WTC11 (cell line): ENCODE data around the gene TATDN2. TPM values are rescaled to one million over a fixed set of nuclear protein-coding genes. Genes with fewer than 3 reads are reported as not detected.

Experiments used
- ATAC-seq: fragments of 200-7000 bp; cut with Tn5 transposase; 2 replicates; pipeline ENCODE4 v1.10.0; 2021; ENCODE audit warnings: mild to moderate bottlenecking, moderate library complexity
- CTCF ChIA-PET: fragments of 300-600 bp; sonication (Branson Sonifier 250); formaldehyde crosslinking; loops from one replicate; lab custom pipeline; 2021; ENCODE audit warnings: antibody characterized with exemption; lab: Charles Lee
- POLR2A ChIA-PET: fragments of 350-600 bp; sonication (Branson Sonifier 250); formaldehyde crosslinking; loops from one replicate; lab custom pipeline; 2021; ENCODE audit warnings: antibody characterized with exemption; lab: Charles Lee
- DNase-seq: peaks from one replicate; pipeline ENCODE4 v3.0.0; 2021; ENCODE audit warnings: low spot score
- H3K27ac Mint-ChIP-seq: 2 replicates; pipeline ENCODE4 v1.8.0; 2021; ENCODE audit warnings: mixed read lengths
- H3K27me3 Mint-ChIP-seq: 2 replicates; pipeline ENCODE4 v1.8.0; 2021; ENCODE audit warnings: low read depth, mild to moderate bottlenecking, moderate library complexity, mixed read lengths
- H3K36me3 Mint-ChIP-seq: 2 replicates; pipeline ENCODE4 v1.8.0; 2021; ENCODE audit warnings: mixed read lengths
- H3K4me1 Mint-ChIP-seq: 2 replicates; pipeline ENCODE4 v1.8.0; 2022; ENCODE audit warnings: mixed read lengths
- H3K4me3 Mint-ChIP-seq: 2 replicates; pipeline ENCODE4 v1.8.0; 2021; ENCODE audit warnings: mild to moderate bottlenecking, moderate library complexity, mixed read lengths
- H3K9me3 Mint-ChIP-seq: 2 replicates; pipeline ENCODE4 v1.8.0; 2021; ENCODE audit warnings: mixed read lengths
- CREM ChIP-seq: sonication (generic); formaldehyde crosslinking; IDR thresholded peaks from 2 replicates; pipeline ENCODE4 v1.8.1; 2022; ENCODE audit warnings: mild to moderate bottlenecking, missing genetic modification reagents, moderate library complexity
- ESRRA ChIP-seq: sonication (generic); formaldehyde crosslinking; IDR thresholded peaks from 2 replicates; pipeline ENCODE4 v1.8.1; 2022; ENCODE audit warnings: mild to moderate bottlenecking, missing genetic modification reagents, borderline replicate concordance
- FOXK1 ChIP-seq: sonication (generic); formaldehyde crosslinking; IDR thresholded peaks from 2 replicates; pipeline ENCODE4 v1.8.0; 2022; ENCODE audit warnings: mild to moderate bottlenecking, moderate library complexity, missing genetic modification reagents
- FOXP1 ChIP-seq: sonication (generic); formaldehyde crosslinking; IDR thresholded peaks from 2 replicates; pipeline ENCODE4 v1.8.0; 2022; ENCODE audit warnings: missing genetic modification reagents, mild to moderate bottlenecking, moderate library complexity, borderline replicate concordance
- NR1H2 ChIP-seq: sonication (generic); formaldehyde crosslinking; IDR thresholded peaks from 2 replicates; pipeline ENCODE4 v1.9.0; 2021; ENCODE audit warnings: mild to moderate bottlenecking, moderate library complexity, missing genetic modification reagents
- OVOL2 ChIP-seq: fragments of 250-450 bp; sonication (Bioruptor Pico); IDR thresholded peaks from 2 replicates; pipeline ENCODE4 v1.9.0; 2021; ENCODE audit warnings: mild to moderate bottlenecking, borderline replicate concordance
- TP53 ChIP-seq: sonication (generic); formaldehyde crosslinking; IDR thresholded peaks from 2 replicates; pipeline ENCODE4 v1.8.1; 2023; ENCODE audit warnings: mild to moderate bottlenecking, missing genetic modification reagents
- total RNA-seq: library from RNA; stranded (reverse); gene quantifications from 3 replicates; pipeline ENCODE4 v1.2.3, GENCODE V29; 2021
- TF ChIP-seq, protein P1 (sequence below): sonication (generic); formaldehyde crosslinking; IDR thresholded peaks from 2 replicates; pipeline ENCODE4 v1.8.1; 2023; ENCODE audit warnings: mild to moderate bottlenecking, missing genetic modification reagents, borderline replicate concordance
- TF ChIP-seq, protein P2 (sequence below): sonication (generic); formaldehyde crosslinking; IDR thresholded peaks from 2 replicates; pipeline ENCODE4 v1.8.0; 2022; ENCODE audit warnings: mild to moderate bottlenecking, missing genetic modification reagents
- TF ChIP-seq, protein P3 (sequence below): sonication (generic); formaldehyde crosslinking; IDR thresholded peaks from 2 replicates; pipeline ENCODE4 v1.8.1; 2023; ENCODE audit warnings: mild to moderate bottlenecking, missing genetic modification reagents, moderate library complexity
- TF ChIP-seq, protein P4 (sequence below): sonication (generic); formaldehyde crosslinking; IDR thresholded peaks from 2 replicates; pipeline ENCODE4 v1.8.1; 2022; ENCODE audit warnings: low read depth, missing genetic modification reagents, borderline replicate concordance
- TF ChIP-seq, protein P5 (sequence below): fragments of 250-450 bp; sonication (Bioruptor Pico); IDR thresholded peaks from 2 replicates; pipeline ENCODE4 v2.1.2; 2022; ENCODE audit warnings: mild to moderate bottlenecking, moderate library complexity
- TF ChIP-seq, protein P6 (sequence below): sonication (generic); formaldehyde crosslinking; conservative IDR thresholded peaks from 2 replicates; pipeline ENCODE4 v1.8.1; 2022; ENCODE audit warnings: mild to moderate bottlenecking, missing genetic modification reagents

TATDN2 gene
- total RNA-seq, 1 experiment from 2014 or later: 31.7 TPM

DNA sequence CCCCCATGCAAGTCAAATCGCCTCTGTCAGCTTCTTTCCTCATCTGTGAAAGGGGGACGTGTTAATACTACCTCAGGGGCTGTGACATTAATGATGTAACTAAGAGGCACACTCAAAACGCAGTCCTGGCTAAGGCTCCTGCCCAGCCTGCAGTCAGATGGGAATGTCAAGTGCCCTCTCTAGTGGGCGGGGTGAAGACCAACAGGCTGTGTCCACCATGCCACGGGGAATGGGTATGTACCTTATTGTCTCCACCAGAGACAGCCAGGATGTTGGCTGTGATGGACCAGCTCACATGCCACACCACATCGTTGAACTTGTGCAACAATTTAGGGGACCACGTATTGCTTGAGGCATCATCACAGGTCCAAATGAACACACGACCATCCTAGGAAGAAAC is 55.5 kb downstream of the TATDN2 start:
- Mint-ChIP-seq H3K9me3 (no peaks in the 10 kb centered on the region), H3K36me3 (peaks cover 72% of the 10 kb centered on the region), H3K4me3 (no peak overlapping the region), H3K27ac (no peak overlapping the region), H3K27me3 (no peaks in the 10 kb centered on the region), H3K4me1 (no peaks in the 10 kb centered on the region)
- no peak for DNase-seq
- ATAC-seq: 0 out of 2 replicates have a peak, but pooled peaks have one; percentile 19
- CTCF ChIA-PET: interaction anchor here (0.9 to 1.3 kb wide), 2 partner anchors 24 to 41 kb away, joined by 3 read pairs; no protein-coding TSS in a partner anchor
- POLR2A ChIA-PET: interaction anchor here (0.5 to 0.6 kb wide), 2 partner anchors 132 to 414 kb away, joined by 3 to 5 read pairs; partner anchors contain the start of gene JAGN1
- no peak for TF ChIP-seq FOXP1
- TF ChIP-seq, protein P1, sequence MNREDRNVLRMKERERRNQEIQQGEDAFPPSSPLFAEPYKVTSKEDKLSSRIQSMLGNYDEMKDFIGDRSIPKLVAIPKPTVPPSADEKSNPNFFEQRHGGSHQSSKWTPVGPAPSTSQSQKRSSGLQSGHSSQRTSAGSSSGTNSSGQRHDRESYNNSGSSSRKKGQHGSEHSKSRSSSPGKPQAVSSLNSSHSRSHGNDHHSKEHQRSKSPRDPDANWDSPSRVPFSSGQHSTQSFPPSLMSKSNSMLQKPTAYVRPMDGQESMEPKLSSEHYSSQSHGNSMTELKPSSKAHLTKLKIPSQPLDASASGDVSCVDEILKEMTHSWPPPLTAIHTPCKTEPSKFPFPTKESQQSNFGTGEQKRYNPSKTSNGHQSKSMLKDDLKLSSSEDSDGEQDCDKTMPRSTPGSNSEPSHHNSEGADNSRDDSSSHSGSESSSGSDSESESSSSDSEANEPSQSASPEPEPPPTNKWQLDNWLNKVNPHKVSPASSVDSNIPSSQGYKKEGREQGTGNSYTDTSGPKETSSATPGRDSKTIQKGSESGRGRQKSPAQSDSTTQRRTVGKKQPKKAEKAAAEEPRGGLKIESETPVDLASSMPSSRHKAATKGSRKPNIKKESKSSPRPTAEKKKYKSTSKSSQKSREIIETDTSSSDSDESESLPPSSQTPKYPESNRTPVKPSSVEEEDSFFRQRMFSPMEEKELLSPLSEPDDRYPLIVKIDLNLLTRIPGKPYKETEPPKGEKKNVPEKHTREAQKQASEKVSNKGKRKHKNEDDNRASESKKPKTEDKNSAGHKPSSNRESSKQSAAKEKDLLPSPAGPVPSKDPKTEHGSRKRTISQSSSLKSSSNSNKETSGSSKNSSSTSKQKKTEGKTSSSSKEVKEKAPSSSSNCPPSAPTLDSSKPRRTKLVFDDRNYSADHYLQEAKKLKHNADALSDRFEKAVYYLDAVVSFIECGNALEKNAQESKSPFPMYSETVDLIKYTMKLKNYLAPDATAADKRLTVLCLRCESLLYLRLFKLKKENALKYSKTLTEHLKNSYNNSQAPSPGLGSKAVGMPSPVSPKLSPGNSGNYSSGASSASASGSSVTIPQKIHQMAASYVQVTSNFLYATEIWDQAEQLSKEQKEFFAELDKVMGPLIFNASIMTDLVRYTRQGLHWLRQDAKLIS (CRISPR knock-in tag): no peak
- no peak for TF ChIP-seq ESRRA (CRISPR knock-in tag)
- TF ChIP-seq, protein P2, sequence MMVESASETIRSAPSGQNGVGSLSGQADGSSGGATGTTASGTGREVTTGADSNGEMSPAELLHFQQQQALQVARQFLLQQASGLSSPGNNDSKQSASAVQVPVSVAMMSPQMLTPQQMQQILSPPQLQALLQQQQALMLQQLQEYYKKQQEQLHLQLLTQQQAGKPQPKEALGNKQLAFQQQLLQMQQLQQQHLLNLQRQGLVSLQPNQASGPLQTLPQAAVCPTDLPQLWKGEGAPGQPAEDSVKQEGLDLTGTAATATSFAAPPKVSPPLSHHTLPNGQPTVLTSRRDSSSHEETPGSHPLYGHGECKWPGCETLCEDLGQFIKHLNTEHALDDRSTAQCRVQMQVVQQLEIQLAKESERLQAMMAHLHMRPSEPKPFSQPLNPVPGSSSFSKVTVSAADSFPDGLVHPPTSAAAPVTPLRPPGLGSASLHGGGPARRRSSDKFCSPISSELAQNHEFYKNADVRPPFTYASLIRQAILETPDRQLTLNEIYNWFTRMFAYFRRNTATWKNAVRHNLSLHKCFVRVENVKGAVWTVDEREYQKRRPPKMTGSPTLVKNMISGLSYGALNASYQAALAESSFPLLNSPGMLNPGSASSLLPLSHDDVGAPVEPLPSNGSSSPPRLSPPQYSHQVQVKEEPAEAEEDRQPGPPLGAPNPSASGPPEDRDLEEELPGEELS: no peak
- no peak for TF ChIP-seq FOXK1 (CRISPR knock-in tag)
- TF ChIP-seq, protein P3, sequence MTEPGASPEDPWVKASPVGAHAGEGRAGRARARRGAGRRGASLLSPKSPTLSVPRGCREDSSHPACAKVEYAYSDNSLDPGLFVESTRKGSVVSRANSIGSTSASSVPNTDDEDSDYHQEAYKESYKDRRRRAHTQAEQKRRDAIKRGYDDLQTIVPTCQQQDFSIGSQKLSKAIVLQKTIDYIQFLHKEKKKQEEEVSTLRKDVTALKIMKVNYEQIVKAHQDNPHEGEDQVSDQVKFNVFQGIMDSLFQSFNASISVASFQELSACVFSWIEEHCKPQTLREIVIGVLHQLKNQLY (CRISPR knock-in tag): no peak
- TF ChIP-seq NR1H2: no peak
- TF ChIP-seq, protein P4, sequence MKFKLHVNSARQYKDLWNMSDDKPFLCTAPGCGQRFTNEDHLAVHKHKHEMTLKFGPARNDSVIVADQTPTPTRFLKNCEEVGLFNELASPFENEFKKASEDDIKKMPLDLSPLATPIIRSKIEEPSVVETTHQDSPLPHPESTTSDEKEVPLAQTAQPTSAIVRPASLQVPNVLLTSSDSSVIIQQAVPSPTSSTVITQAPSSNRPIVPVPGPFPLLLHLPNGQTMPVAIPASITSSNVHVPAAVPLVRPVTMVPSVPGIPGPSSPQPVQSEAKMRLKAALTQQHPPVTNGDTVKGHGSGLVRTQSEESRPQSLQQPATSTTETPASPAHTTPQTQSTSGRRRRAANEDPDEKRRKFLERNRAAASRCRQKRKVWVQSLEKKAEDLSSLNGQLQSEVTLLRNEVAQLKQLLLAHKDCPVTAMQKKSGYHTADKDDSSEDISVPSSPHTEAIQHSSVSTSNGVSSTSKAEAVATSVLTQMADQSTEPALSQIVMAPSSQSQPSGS: no peak
- TF ChIP-seq, protein P5, sequence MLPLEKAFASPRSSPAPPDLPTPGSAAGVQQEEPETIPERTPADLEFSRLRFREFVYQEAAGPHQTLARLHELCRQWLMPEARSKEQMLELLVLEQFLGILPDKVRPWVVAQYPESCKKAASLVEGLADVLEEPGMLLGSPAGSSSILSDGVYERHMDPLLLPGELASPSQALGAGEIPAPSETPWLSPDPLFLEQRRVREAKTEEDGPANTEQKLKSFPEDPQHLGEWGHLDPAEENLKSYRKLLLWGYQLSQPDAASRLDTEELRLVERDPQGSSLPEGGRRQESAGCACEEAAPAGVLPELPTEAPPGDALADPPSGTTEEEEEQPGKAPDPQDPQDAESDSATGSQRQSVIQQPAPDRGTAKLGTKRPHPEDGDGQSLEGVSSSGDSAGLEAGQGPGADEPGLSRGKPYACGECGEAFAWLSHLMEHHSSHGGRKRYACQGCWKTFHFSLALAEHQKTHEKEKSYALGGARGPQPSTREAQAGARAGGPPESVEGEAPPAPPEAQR (CRISPR knock-in tag): no peak
- TF ChIP-seq CREM (CRISPR knock-in tag): no peak
- TF ChIP-seq OVOL2 (CRISPR knock-in tag): no peak
- no peak for TF ChIP-seq TP53 (CRISPR knock-in tag)

DNA sequence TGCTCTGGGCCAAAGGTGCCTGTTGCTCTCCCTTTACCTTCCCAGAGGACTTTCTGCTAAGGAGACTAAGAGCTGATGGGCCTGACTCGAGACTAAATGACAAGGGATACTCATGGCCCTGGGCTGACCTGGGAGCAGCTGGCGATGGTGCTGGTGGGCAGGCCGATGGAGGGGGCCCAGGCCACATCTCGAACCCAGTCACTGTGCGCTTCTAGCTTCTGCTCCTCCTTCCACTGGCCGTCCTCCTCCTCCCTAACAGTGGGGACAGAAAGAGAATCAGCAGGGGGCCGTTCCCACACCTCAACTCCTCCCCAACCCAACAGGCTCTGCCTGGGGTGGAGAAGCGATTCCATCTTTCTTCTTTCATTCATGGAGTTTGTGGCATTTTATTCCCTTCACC is 56.6 kb downstream of the TATDN2 start:
- Mint-ChIP-seq H3K4me3 (no peak overlapping the region), H3K27ac (no peak overlapping the region), H3K9me3 (no peaks in the 10 kb centered on the region), H3K4me1 (no peaks in the 10 kb centered on the region), H3K27me3 (no peaks in the 10 kb centered on the region), H3K36me3 (peaks cover 81% of the 10 kb centered on the region)
- ATAC-seq (no peak), DNase-seq (no peak)
- ChIA-PET CTCF (interaction anchor here (0.8 to 1.3 kb wide), 3 partner anchors 15 to 43 kb away, joined by 3 read pairs; no protein-coding TSS in a partner anchor), POLR2A (no interaction called here)
- TF ChIP-seq, protein P6, sequence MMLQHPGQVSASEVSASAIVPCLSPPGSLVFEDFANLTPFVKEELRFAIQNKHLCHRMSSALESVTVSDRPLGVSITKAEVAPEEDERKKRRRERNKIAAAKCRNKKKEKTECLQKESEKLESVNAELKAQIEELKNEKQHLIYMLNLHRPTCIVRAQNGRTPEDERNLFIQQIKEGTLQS (CRISPR knock-in tag): no peak
